Right ventricle myocardium inferior (tissue), 1 donor: ENCODE data around the gene ADAM23. TPM values are rescaled to one million over a fixed set of nuclear protein-coding genes. Genes with fewer than 3 reads are reported as not detected.

Source experiments
- ATAC-seq: fragments of 200-7000 bp; cut with Tn5 transposase; one replicate; pipeline ENCODE4 v1.9.1; 2020; ENCODE audit warnings: mild to moderate bottlenecking, moderate library complexity
- DNase-seq: peaks from one replicate; pipeline ENCODE4 v3.0.0; 2021; ENCODE audit errors: missing footprints
- intact Hi-C: fragments of 100-400 bp; cut with DNase I; formaldehyde crosslinking; loops from one replicate; pipeline ENCODE4 v1.11.0; 2022
- total RNA-seq: library from RNA; stranded (reverse); fragmentation: NEBNext Ultra II Directional; extraction: Animal tissue kit (Norgen Biotek cat#: 25700); gene quantifications from one replicate; pipeline ENCODE4 v1.2.1, GENCODE V29; 2021
- donor health status: DM: no; HTN: yes; CAD: no; lungs with severe emphysema.

The ADAM23 gene
- total RNA-seq, 1 donor from 2014 or later, result 69.1 TPM

- no peak for ATAC-seq
- no peak for DNase-seq
Measured at GRCh38 chr2:206481056-206481455, 37.7 kb downstream of the ADAM23 start.

GRCh38 chr2:206482123-206482522 is 38.8 kb downstream of the ADAM23 start:
- DNase-seq (no peak), ATAC-seq (peak; percentile 72)
- intact Hi-C loops, result loop anchor here (5.0 kb wide), 1 partner anchor 40 kb away; the partner anchor contains the start of gene ADAM23

More at GRCh38 chr2:206481056-206481455, 37.7 kb downstream of the ADAM23 start:
- intact Hi-C loops, result loop anchor here (5.0 kb wide), 1 partner anchor 39 kb away; the partner anchor contains the start of gene ADAM23

GRCh38 chr2:206482633-206483032 is 39.3 kb downstream of the ADAM23 start:
- intact Hi-C loops, result loop anchor here (5.0 kb wide), 1 partner anchor 40 kb away; the partner anchor contains the start of gene ADAM23
- ATAC-seq, result peak; percentile 23
- DNase-seq, result no peak

- no peak for ATAC-seq
- DNase-seq, result no peak
- intact Hi-C loops, result no loop called here
Measured at GRCh38 chr2:206488053-206488452, 44.7 kb downstream of the ADAM23 start.

- no peak for ATAC-seq
- intact Hi-C loops, result no loop called here
Measured at GRCh38 chr2:206488623-206489022, 45.3 kb downstream of the ADAM23 start.

GRCh38 chr2:206494061-206494460 is 50.7 kb downstream of the ADAM23 start:
- intact Hi-C loops, result no loop called here
- ATAC-seq (no peak), DNase-seq (no peak)

More at GRCh38 chr2:206488623-206489022, 45.3 kb downstream of the ADAM23 start:
- DNase-seq, result peak; percentile 31

- ATAC-seq (no peak), DNase-seq (no peak)
- intact Hi-C loops, result no loop called here
Measured at GRCh38 chr2:206502729-206503128, 59.4 kb downstream of the ADAM23 start.

- no peak for ATAC-seq
- DNase-seq, result no peak
- intact Hi-C loops, result no loop called here
Measured at GRCh38 chr2:206511283-206511682, 68.0 kb downstream of the ADAM23 start.

GRCh38 chr2:206512999-206513398 is 69.7 kb downstream of the ADAM23 start:
- ATAC-seq (no peak), DNase-seq (no peak)
- intact Hi-C loops, result no loop called here

GRCh38 chr2:206515580-206515979 is 72.2 kb downstream of the ADAM23 start:
- ATAC-seq (peak; percentile 62), DNase-seq (no peak)
- intact Hi-C loops, result loop anchor here (5.0 kb wide), 1 partner anchor 73 kb away; the partner anchor contains the start of gene ADAM23

GRCh38 chr2:206518997-206519396 is 75.7 kb downstream of the ADAM23 start:
- intact Hi-C loops, result loop anchor here (5.0 kb wide), 1 partner anchor 77 kb away; the partner anchor contains the start of gene ADAM23
- no peak for ATAC-seq
- DNase-seq, result no peak

GRCh38 chr2:206520450-206520849 is 77.1 kb downstream of the ADAM23 start:
- intact Hi-C loops, result no loop called here
- DNase-seq, result no peak

GRCh38 chr2:206521115-206521514 is 77.8 kb downstream of the ADAM23 start:
- DNase-seq, result no peak
- no peak for ATAC-seq
- intact Hi-C loops, result no loop called here

More at GRCh38 chr2:206520450-206520849, 77.1 kb downstream of the ADAM23 start:
- ATAC-seq, result no peak

- intact Hi-C loops, result no loop called here
- no peak for ATAC-seq
- no peak for DNase-seq
Measured at GRCh38 chr2:206521612-206522011, 78.3 kb downstream of the ADAM23 start.

GRCh38 chr2:206526416-206526815 is 83.1 kb downstream of the ADAM23 start:
- no peak for ATAC-seq
- DNase-seq, result no peak
- intact Hi-C loops, result no loop called here

GRCh38 chr2:206527153-206527552 is 83.8 kb downstream of the ADAM23 start:
- ATAC-seq (no peak), DNase-seq (no peak)
- intact Hi-C loops, result no loop called here

- ATAC-seq (no peak), DNase-seq (no peak)
- intact Hi-C loops, result no loop called here
Measured at GRCh38 chr2:206530727-206531126, 87.4 kb downstream of the ADAM23 start.

GRCh38 chr2:206531996-206532543 is 88.7 kb downstream of the ADAM23 start:
- ATAC-seq (peak; percentile 70), DNase-seq (no peak)
- intact Hi-C loops, result no loop called here

GRCh38 chr2:206533977-206534376 is 90.6 kb downstream of the ADAM23 start:
- ATAC-seq (no peak), DNase-seq (no peak)
- intact Hi-C loops, result no loop called here

GRCh38 chr2:206535260-206535986 is 92.1 kb downstream of the ADAM23 start:
- intact Hi-C loops, result no loop called here
- ATAC-seq, result no peak
- DNase-seq, result no peak
